Stimulated activated CD8-positive, alpha-beta memory T cell treated with anti-CD3 and anti-CD28 coated beads, Interleukin-2, amount 100 ng/mL, for 48 hours (primary cell): Measurements from ENCODE around the gene RDX.
"Not testable (repeated sequence)": the region's sequence is repeated elsewhere in the genome, so short reads cannot be mapped to it uniquely, and the experiment has no call there.

Source experiments
- DNase-seq, 2 donors: peaks; one replicate each; pipeline ENCODE4 v3.0.0-alpha.2; 2020; ENCODE audit warnings: low read depth in 2 of 2

Gene RDX

GRCh38 chr11:110272919-110273318 is 23.5 kb downstream of the RDX start:
- no peak for DNase-seq

DNA sequence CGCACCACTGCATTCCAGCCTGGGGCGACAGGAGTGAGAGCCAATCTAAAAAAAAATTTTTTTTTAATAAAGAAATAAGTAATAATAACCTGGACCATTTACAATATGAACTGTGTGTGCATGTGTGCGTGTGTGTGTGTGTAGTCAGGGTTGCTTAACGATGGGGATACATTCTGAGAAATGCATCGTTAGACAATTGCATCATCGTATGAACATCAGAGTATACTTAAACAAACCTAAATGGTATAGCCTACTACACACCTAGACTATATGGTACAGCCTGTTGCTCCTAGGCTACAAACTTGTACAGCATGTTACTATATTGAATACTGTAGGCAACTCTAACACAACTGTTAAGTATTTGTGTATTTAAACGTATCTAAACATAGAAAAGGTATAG is 26.4 kb downstream of the RDX start:
- no peak for DNase-seq

- no peak for DNase-seq
These were observed 28.0 kb downstream of the RDX start for GRCh38 chr11:110268441-110268840.

- no peak for DNase-seq
These were observed 34.4 kb downstream of the RDX start for GRCh38 chr11:110262072-110262403.

DNA sequence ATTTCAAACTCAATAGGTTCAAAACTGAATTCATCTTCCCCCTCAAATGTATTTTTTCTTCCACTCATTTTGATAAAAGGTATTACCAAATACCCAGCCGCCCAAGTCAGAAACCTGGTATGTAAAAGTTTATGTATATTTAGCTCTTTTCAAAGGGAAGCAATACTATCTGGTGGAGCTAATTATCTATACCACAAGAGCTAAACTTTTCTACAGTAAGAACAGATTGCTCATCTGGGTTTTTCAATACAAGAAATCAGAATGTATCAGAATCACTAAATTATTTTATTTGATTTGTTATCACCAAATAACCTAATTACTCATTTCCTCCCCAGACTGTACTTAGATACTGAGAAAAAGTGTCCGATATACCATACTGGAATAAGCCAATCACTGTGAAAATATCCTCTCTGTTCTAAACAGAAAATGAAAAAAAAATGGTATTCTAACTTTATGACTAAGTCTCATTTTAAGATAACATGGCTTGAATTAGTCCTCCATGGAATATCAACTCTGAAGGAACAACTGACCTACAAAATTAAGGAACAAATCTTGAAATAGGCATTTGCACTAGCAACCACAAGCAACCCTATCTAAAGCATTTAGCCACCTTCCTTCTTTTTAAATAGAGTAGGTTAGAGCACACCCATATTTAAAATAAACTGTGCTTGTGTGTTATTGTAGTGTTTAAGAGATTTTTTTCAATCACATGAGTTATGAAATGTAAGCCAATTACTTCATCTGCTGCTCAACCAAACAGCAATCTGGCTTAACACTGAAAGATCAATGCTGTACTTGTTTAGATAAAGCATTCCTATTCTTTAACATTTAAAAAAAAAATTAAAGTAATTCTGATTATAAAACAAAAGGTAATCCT is 35.0 kb downstream of the RDX start:
- DNase-seq, result no peak

DNA sequence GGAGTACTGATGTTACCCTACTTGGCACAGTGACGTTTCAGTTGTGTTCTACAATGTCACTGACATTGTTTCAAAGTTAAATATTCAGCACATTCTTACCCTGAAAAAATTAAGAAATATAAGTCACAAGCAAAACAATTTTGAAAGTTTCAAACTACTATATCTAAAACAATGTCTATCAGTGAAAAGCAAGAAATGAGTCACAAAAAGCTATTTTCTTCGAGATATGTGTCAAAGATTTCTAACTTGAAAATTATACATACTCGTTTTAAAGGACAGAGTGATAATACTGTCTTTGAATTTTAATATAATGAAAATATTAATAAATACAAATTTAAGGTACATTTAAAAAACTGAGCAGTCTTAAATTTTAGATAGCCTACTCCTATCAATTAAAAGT is 42.9 kb downstream of the RDX start:
- DNase-seq, result no peak

GRCh38 chr11:110251836-110252235 is 44.6 kb downstream of the RDX start:
- no peak for DNase-seq

- DNase-seq, result no peak
These were observed 46.2 kb downstream of the RDX start for GRCh38 chr11:110250168-110250567.

GRCh38 chr11:110249766-110250165 is 46.6 kb downstream of the RDX start:
- no peak for DNase-seq

- DNase-seq, result no peak
These were observed 47.3 kb downstream of the RDX start for GRCh38 chr11:110249066-110249465.

DNA sequence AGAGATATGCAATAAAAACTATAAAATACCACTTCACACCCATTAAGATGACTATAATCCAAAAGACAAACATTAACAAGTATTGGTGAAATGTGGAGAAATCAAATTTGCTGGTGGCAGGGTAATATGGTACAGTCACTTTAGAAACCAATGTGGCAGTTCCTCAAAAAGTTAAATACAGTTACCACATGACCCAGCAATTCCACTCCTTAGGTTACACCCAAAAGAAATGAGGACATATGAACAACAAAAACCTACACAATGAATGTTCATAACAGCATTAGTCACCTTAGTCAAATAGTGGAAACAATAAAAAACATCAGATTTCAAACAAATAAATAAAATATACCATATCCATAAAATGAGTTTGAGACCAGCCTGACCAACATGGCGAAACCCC is 52.6 kb downstream of the RDX start:
- no peak for DNase-seq

DNA sequence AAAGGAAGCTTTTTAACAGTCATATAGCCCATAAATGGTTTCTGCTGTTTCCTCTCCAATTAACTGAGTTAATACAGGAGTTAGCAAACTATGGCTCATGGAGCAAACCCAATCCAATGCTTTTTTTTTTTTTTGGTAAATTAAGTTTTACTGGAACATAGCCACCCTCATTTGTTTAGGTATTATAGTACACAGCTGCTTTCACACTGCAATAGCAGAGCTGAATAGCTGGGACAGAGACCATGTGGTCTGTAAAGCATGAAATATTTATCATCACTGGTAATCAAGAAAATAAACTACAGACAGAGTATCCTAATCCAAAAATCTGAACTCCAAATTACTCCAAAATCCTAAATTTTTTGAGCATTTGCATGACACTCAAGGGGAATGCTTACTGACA is 53.7 kb downstream of the RDX start:
- no peak for DNase-seq

DNA sequence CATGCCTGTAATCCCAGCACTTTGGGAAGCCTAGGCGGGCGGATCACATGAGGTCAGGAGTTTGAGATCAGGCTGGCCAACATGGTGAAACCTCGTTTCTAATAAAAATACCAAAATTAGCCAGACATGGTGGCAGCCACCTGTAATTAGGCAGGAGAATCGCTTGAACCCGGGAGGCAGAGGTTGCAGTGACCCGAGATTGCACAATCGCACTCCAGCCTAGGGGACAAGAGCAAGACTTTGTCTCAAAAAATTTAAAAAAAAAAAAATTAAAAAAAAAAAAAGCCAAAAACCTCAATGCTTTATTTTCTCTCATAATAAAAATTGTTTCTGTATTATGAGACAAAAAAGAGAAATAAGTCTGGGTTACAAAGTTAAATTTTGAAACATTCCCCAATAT is 54.2 kb downstream of the RDX start:
- DNase-seq, result no peak

- DNase-seq, result no peak
These were observed 60.4 kb downstream of the RDX start for GRCh38 chr11:110235966-110236365.

GRCh38 chr11:110230377-110230776 is 66.0 kb downstream of the RDX start:
- DNase-seq, result no peak

DNA sequence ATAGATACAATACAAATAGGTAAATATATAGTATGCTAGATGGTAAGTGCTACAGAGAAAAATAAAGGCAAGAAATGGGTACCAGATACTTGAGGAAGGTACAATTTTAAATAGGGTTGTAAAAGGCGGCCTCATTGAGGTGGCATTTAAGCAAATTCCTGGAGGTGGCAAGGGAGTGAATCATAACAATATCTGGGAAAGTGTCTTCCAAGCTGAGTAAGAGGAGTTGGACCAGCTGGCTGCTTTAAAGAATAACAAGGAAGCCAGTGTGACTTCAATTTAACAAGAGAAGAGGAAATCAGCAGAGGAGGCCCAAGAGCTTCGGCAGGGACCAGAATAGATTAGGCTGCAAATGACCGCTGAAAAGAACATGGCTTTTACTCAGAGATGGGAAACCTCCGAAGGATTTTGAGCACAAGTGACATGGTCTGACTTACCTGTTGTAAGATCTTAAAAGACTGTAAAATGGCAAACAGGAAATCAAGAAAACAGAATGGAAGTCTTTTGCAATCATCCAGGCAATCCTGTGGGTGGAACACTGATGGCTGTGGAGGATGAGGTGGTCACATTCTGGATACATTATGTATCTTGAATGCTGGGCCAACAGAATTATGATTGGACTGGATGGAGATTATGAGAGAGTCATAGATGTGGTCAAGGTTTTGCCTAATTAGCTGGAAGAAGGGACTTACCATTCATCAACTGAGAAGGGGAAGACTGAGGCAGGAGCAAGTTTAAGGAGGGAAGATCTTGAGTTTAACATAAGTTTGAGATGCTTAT is 77.2 kb downstream of the RDX start:
- DNase-seq, result no peak

DNA sequence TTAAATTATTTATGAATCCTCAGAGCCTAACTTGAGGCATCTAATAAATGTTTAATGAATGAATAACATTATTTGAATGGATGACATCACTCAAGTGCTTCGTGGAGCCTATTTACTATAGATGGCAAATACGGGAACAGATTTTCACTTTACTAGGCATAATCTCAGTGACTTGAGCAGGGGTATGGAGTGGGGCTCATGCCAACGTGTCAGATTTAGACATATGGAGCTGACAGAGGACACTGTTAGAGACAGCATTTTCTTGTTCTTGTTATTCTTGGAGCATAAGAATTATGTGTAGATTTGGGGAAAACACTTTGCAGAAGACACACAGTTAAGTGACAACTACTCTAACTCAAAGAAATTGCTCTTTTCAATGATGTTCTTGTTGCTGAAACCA is 78.5 kb downstream of the RDX start:
- DNase-seq, result no peak

DNA sequence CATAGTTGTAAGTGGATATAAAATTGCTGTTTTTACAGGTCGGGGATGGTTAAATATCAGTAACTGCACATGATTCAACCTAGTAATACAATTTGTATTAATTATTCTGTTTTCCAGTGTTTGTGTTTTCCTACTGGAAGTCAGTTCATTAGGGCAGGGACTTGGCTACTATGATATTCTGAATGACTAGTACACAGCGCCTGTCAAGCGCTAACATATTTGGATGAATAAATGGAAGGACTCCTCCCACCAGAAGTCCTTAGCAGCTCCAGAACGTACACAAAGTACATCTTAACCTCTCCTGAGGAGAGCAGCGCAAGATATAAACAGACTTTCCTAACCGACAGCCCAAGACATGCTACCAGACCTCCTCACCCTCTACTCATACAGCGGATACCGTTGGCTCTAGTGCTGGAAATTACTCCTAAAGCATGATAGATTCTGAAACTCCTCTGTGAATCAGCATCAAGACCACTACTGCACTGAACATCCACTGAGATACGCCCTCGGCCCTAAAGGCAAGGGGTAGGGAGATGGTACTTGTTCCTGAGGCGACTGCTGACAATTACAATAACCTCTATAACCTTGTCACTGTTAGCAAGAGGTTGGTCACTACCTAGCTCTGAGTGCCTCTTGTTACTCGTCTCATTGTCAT is 79.1 kb downstream of the RDX start:
- DNase-seq, result no peak

GRCh38 chr11:110209313-110209694 is 87.1 kb downstream of the RDX start:
- not testable (repeated sequence) for DNase-seq

DNA sequence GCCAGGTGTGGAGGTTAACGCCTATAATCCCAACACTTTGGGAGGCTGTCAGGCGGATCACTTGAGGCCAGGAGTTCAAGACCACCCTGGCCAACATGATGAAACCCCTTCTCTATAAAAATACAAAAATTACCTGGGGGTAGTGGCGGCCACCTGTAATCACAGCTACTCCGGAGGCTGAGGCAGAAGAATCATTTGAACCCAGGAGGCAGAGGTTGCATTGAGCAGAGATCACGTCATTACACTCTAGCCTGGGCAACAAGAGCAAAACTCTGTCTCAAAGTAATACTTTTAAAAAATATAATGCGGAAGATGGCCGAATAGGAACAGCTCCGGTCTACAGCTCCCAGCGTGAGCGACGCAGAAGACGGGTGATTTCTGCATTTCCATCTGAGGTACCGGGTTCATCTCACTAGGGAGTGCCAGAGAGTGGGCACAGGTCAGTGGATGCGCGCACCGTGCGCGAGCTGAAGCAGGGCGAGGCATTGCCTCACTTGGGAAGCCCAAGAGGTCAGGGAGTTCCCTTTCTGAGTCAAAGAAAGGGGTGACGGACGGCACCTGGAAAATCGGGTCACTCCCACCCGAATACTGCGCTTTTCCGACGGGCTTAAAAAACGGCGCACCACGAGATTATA is 87.6 kb downstream of the RDX start:
- not testable (repeated sequence) for DNase-seq

DNA sequence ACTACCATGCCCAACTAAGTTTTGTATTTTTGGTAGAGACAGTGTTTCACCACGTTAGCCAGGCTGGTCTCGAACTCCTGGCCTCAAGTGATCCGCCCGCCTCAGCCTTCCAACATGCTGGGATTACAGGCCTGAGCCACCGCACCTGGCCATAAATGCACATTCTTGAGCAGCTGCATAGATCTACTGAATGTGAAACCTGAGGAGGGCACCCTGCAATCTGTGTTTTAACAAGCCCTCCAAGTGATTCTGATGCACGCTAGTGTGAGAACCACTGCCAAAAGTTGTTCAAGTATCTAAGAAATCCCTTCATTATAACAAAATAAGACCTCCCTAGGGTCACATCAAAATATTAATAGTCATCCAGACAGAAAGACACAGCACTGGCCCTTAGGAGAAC is 89.3 kb downstream of the RDX start:
- DNase-seq, result no peak

GRCh38 chr11:110200836-110201235 is 95.6 kb downstream of the RDX start:
- no peak for DNase-seq
